Ovary (tissue), 9 donors: Measurements from ENCODE around the gene IQGAP2. TPM values are rescaled to one million over a fixed set of nuclear protein-coding genes. Genes with fewer than 3 reads are reported as not detected.

Experiments
- DNase-seq, 5 donors: peaks; one replicate each; pipeline ENCODE4 v3.0.0-alpha.2; 2019 to 2020
- H3K27ac ChIP-seq, 2 donors: fragments of 200-600 bp; one replicate each; pipeline versions ENCODE4 v1.5.1 to v1.8.0; 2019 to 2022
- H3K27me3 ChIP-seq: fragments of 200-600 bp; one replicate; pipeline ENCODE4 v1.8.0; 2022
- H3K36me3 ChIP-seq: fragments of 200-600 bp; sonication (generic); one replicate; pipeline ENCODE4 v1.5.1; 2019
- H3K4me1 ChIP-seq: one replicate; pipeline ENCODE4 v1.8.1; 2013; ENCODE audit warnings: mild to moderate bottlenecking, moderate library complexity; ENCODE audit not compliant: insufficient read depth
- H3K4me3 ChIP-seq: fragments of 200-600 bp; sonication (generic); one replicate; pipeline ENCODE4 v1.5.1; 2017
- H3K9me3 ChIP-seq, 2 donors: fragments of 200-600 bp in 1 of 2; sonication (generic) in 1 of 2; one replicate each; pipeline versions ENCODE4 v1.5.1 to v1.8.1; 2013 to 2019; ENCODE audit warnings: mild to moderate bottlenecking in 1 of 2, moderate library complexity in 1 of 2
- EP300 ChIP-seq: sonication (generic); formaldehyde crosslinking; IDR thresholded peaks from one replicate; pipeline ENCODE4 v1.6.1; 2017; ENCODE audit warnings: antibody characterized with exemption
- POLR2A ChIP-seq: fragments of 450-650 bp; IDR thresholded peaks from one replicate; pipeline ENCODE4 v1.6.1; 2017; ENCODE audit warnings: antibody characterized with exemption, mild to moderate bottlenecking, moderate library complexity
- WGBS, 3 donors: extraction: QIAGEN DNeasy Blood & Tissue Kit in 1 of 3; methylation state at CpG; one replicate each; pipeline versions ENCODE4 v1.1.5 to v1.1.7; 2013 to 2017; 5-methylcytosine and 5-hydroxymethylcytosine counted together
- intact Hi-C, 4 donors: fragments of 100-400 bp; cut with DNase I; formaldehyde crosslinking; loops; one replicate each; pipeline versions ENCODE4 v1.11.0 to v1.15.1; 2022 to 2023
- polyA plus RNA-seq, 2 donors: library from polyadenylated mRNA; stranded (reverse); fragments of 200-250 nt in 1 of 2; fragments of 350-450 nt in 1 of 2; fragmentation: Illumina TruSeq in 1 of 2; extraction: RNeasy Lipid Tissue Mini Kit (QIAGEN cat#74804) in 1 of 2; gene quantifications; one replicate each; pipeline ENCODE4 v1.2.3, GENCODE V29; 2013 to 2014
- total RNA-seq, 7 donors: library from RNA; depleted of rRNA in 2 of 7; stranded (reverse); fragments of >200 nt in 2 of 7; fragmentation: NEBNext Ultra II Directional in 3 of 7; extraction: Animal tissue kit (Norgen Biotek cat#: 25700) in 3 of 7; gene quantifications; one replicate each; pipeline versions ENCODE4 v1.1.0 to v1.2.4, GENCODE V29; 2016 to 2023
- TF ChIP-seq, protein P1 (sequence below), 3 donors: fragments of 450-650 bp in 2 of 3; fragments of 200-600 bp in 1 of 3; IDR thresholded peaks; one replicate each; pipeline versions ENCODE4 v1.5.1 to v1.8.0; 2016 to 2022; ENCODE audit warnings: antibody characterized with exemption in 3 of 3, mild to moderate bottlenecking in 1 of 3
- donor health status: DM: no; HTN: no; CAD: no; lungs with moderate emphysema.
- donor health status: DM: no; HTN: no; CAD: no.
- donor health status: Bipolar disorder and iron deficiency.
- donor health status: DM: yes; HTN: yes; CAD: no.
- donor health status: DM: no; HTN: no; CAD: no.
- donor health status: DM: yes; HTN: yes; CAD: no.

The IQGAP2 gene
- total and polyA plus RNA-seq, 9 donors, result 8.6 to 27.6 (median 13.9) TPM

DNA sequence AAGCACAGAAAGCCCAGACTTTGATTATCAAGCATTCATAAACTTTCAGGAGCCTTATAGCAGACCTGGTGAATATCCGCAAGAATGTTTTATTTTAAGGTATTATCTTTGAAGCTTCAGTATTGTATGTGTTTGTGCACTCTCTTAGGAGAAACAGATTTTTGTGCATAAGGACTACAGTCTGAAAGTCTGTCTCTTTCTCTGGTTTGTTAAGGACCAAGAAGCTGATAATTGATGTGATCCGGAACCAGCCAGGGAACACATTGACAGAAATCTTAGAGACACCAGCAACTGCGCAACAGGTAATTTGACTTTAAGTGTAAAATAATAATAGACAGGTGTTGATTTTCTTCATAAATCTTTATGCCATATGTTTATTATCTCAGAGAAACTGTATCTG lies 290.1 kb downstream of the IQGAP2 start:
- WGBS, 3 donors, result 66 to 98% (median 97%) methylated on average over 3 of the region's 3 CpGs
- no peak overlapping the region for H3K4me3 ChIP-seq
- no peaks in the 10 kb centered on the region for H3K9me3 ChIP-seq
- H3K27me3 ChIP-seq, result no peaks in the 10 kb centered on the region
- H3K36me3 ChIP-seq, result no peaks in the 10 kb centered on the region
- H3K27ac ChIP-seq, result no peak overlapping the region
- H3K4me1 ChIP-seq, result no peaks in the 10 kb centered on the region
- TF ChIP-seq POLR2A, result no peak
- no peak for DNase-seq
- intact Hi-C loops, result no loop called here

GRCh38 chr5:76694317-76694716 lies 291.2 kb downstream of the IQGAP2 start:
- no peak for TF ChIP-seq POLR2A
- no peak for DNase-seq
- intact Hi-C loops, result no loop called here
- Histone ChIP-seq H3K27me3 (no peaks in the 10 kb centered on the region), H3K36me3 (no peaks in the 10 kb centered on the region), H3K4me1 (no peaks in the 10 kb centered on the region), H3K4me3 (no peak overlapping the region), H3K27ac (no peak overlapping the region), H3K9me3 (no peaks in the 10 kb centered on the region)
- 48 to 51% (median 50%) methylated on average over 2 of the region's 2 CpGs for WGBS, 3 donors

GRCh38 chr5:76695346-76695745 lies 292.3 kb downstream of the IQGAP2 start:
- H3K27me3 ChIP-seq, result no peaks in the 10 kb centered on the region
- WGBS, 3 donors, result 91 to 98% (median 96%) methylated on average over 6 of the region's 6 CpGs
- H3K4me3 ChIP-seq, result no peak overlapping the region
- no peaks in the 10 kb centered on the region for H3K9me3 ChIP-seq
- DNase-seq, result no peak
- no peaks in the 10 kb centered on the region for H3K4me1 ChIP-seq
- TF ChIP-seq POLR2A (no peak), EP300 (no peak)
- TF ChIP-seq, protein P1, sequence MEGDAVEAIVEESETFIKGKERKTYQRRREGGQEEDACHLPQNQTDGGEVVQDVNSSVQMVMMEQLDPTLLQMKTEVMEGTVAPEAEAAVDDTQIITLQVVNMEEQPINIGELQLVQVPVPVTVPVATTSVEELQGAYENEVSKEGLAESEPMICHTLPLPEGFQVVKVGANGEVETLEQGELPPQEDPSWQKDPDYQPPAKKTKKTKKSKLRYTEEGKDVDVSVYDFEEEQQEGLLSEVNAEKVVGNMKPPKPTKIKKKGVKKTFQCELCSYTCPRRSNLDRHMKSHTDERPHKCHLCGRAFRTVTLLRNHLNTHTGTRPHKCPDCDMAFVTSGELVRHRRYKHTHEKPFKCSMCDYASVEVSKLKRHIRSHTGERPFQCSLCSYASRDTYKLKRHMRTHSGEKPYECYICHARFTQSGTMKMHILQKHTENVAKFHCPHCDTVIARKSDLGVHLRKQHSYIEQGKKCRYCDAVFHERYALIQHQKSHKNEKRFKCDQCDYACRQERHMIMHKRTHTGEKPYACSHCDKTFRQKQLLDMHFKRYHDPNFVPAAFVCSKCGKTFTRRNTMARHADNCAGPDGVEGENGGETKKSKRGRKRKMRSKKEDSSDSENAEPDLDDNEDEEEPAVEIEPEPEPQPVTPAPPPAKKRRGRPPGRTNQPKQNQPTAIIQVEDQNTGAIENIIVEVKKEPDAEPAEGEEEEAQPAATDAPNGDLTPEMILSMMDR (IDR thresholded peaks at IDR 0.05), result no peak
- H3K36me3 ChIP-seq, result no peaks in the 10 kb centered on the region
- intact Hi-C loops, result no loop called here
- H3K27ac ChIP-seq, result no peak overlapping the region

GRCh38 chr5:76696251-76696650 lies 293.2 kb downstream of the IQGAP2 start:
- Histone ChIP-seq H3K9me3 (peaks cover 0 to 2% of the 10 kb centered on the region in 2 donors), H3K4me1 (no peaks in the 10 kb centered on the region), H3K4me3 (no peak overlapping the region), H3K36me3 (no peaks in the 10 kb centered on the region), H3K27ac (no peak overlapping the region), H3K27me3 (no peaks in the 10 kb centered on the region)
- intact Hi-C loops, result no loop called here
- WGBS, 3 donors, result 92 to 97% (median 95%) methylated on average over 1 of the region's 1 CpG
- no peak for TF ChIP-seq POLR2A
- TF ChIP-seq EP300, result no peak
- TF ChIP-seq, protein P1 (IDR thresholded peaks at IDR 0.05), result no peak
- no peak for DNase-seq

- intact Hi-C loops, result no loop called here
- no peak for DNase-seq
- Histone ChIP-seq H3K27ac (no peak overlapping the region), H3K27me3 (no peaks in the 10 kb centered on the region), H3K36me3 (no peaks in the 10 kb centered on the region), H3K9me3 (peaks cover 0 to 2% of the 10 kb centered on the region in 2 donors), H3K4me1 (no peaks in the 10 kb centered on the region), H3K4me3 (no peak overlapping the region)
- no peak for TF ChIP-seq POLR2A
- TF ChIP-seq, protein P1 (IDR thresholded peaks at IDR 0.05), result no peak
- no peak for TF ChIP-seq EP300
- WGBS, 3 donors, result 94 to 97% (median 96%) methylated on average over 5 of the region's 5 CpGs
These were observed 294.6 kb downstream of the IQGAP2 start for GRCh38 chr5:76697670-76698069.

DNA sequence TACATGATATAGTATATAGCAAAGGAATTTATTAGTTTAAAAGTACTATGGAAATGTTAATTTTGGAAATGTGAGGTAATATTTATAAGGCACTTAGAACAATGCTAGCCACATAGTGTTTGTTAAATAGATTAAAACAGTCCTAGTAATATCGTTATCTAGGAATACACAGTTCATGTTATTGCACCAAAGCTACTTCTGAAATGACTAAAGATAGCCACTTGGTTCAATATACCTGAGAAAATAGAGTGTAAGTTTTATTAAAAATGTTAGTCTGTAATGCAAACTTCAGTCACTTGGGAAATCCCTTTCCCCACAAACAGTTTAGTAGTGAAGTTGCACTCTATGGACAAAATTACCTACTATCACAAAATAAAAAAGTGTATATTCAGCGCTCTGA lies 297.5 kb downstream of the IQGAP2 start:
- TF ChIP-seq EP300, result no peak
- TF ChIP-seq, protein P1 (IDR thresholded peaks at IDR 0.05), result no peak
- intact Hi-C loops, result no loop called here
- H3K36me3 ChIP-seq, result no peaks in the 10 kb centered on the region
- no peaks in the 10 kb centered on the region for H3K27me3 ChIP-seq
- no peak for DNase-seq
- WGBS, 3 donors, result 93 to 97% (median 96%) methylated on average over 2 of the region's 2 CpGs
- H3K9me3 ChIP-seq, result peaks cover 0 to 2% of the 10 kb centered on the region in 2 donors
- H3K27ac ChIP-seq, result no peak overlapping the region
- H3K4me1 ChIP-seq, result no peaks in the 10 kb centered on the region
- H3K4me3 ChIP-seq, result no peak overlapping the region
